Muscle layer of duodenum (tissue), 2 donors: ENCODE results near the gene CACNA1S.

ENCODE experiments used
- H3K27ac ChIP-seq: one replicate; pipeline ENCODE4 v1.7.0; 2013; ENCODE audit warnings: mild to moderate bottlenecking, low read length
- H3K27me3 ChIP-seq: one replicate; pipeline ENCODE4 v1.7.0; 2013; ENCODE audit warnings: low read depth, mild to moderate bottlenecking, control low read depth, low read length
- H3K36me3 ChIP-seq, 2 donors: one replicate each; pipeline ENCODE4 v1.7.0; 2013; ENCODE audit warnings: low read length in 2 of 2, control low read depth in 1 of 2, mild to moderate bottlenecking in 1 of 2; ENCODE audit not compliant: insufficient read depth in 2 of 2, control insufficient read depth in 1 of 2
- H3K4me1 ChIP-seq, 2 donors: one replicate each; pipeline ENCODE4 v1.7.0; 2013; ENCODE audit warnings: low read length in 2 of 2, mild to moderate bottlenecking in 2 of 2, control low read depth in 1 of 2, moderate library complexity in 1 of 2; ENCODE audit not compliant: insufficient read depth in 2 of 2, control insufficient read depth in 1 of 2
- H3K4me3 ChIP-seq, 2 donors: one replicate each; pipeline ENCODE4 v1.7.0; 2013; ENCODE audit warnings: low read length in 2 of 2, low read depth in 1 of 2, mild to moderate bottlenecking in 1 of 2
- H3K9me3 ChIP-seq, 2 donors: one replicate each; pipeline ENCODE4 v1.7.0; 2013; ENCODE audit warnings: low read length in 2 of 2, control low read depth in 1 of 2, mild to moderate bottlenecking in 1 of 2; ENCODE audit not compliant: control insufficient read depth in 1 of 2
- donor health status: healthy.

The CACNA1S gene

GRCh38 chr1:201126832-201127754 lies 14.9 kb upstream of the CACNA1S start, which contains the start of gene ASCL5:
Gene ASCL5, minus strand, starts transcription at chr1:201127184. Its CDS starts 11,812 bp downstream, at chr1:201115372.
- Histone ChIP-seq H3K4me3 (no peak within 1 kb of the TSS), H3K4me1 (peaks cover 0 to 6% of the 10 kb centered on the region in 2 donors), H3K9me3 (no peaks in the 10 kb centered on the region), H3K27ac (no peak within 1 kb of the TSS), H3K36me3 (no peaks in the 10 kb centered on the region), H3K27me3 (no peaks in the 10 kb centered on the region)

- H3K4me1 ChIP-seq = peaks cover 0 to 6% of the 10 kb centered on the region in 2 donors
- H3K27ac ChIP-seq = no peak overlapping the region
- no peaks in the 10 kb centered on the region for H3K36me3 ChIP-seq
- H3K4me3 ChIP-seq = no peak overlapping the region
- no peaks in the 10 kb centered on the region for H3K9me3 ChIP-seq
- H3K27me3 ChIP-seq = no peaks in the 10 kb centered on the region
Observed at GRCh38 chr1:201126463-201126831, 14.2 kb upstream of the CACNA1S start.

DNA sequence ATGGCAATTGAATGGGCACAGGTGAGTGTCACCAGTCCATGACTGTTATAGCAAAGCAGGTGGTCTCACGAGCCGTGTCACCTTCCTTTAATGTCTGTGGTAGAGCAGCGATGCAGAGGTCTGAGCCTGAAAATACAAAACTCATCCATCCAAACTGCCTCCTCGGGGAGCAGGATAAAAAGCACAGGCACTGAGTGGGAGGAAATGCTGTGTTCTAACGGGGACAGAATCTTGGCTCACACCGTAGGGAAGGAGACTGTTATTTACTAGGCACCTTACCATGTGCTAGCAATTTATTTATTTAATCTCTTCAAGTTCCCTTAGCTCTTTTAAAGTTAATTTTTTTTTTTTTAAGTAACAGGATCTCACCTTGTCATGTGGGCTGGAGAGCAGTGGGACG lies 13.6 kb upstream of the CACNA1S start:
- Histone ChIP-seq H3K27me3 (no peaks in the 10 kb centered on the region), H3K4me1 (peaks cover 0 to 6% of the 10 kb centered on the region in 2 donors), H3K4me3 (no peak overlapping the region), H3K27ac (no peak overlapping the region), H3K36me3 (no peaks in the 10 kb centered on the region), H3K9me3 (no peaks in the 10 kb centered on the region)

GRCh38 chr1:201125019-201125418 lies 12.8 kb upstream of the CACNA1S start:
- no peaks in the 10 kb centered on the region for H3K9me3 ChIP-seq
- no peak overlapping the region for H3K4me3 ChIP-seq
- no peak overlapping the region for H3K27ac ChIP-seq
- H3K27me3 ChIP-seq = no peaks in the 10 kb centered on the region
- peaks cover 0 to 6% of the 10 kb centered on the region in 2 donors for H3K4me1 ChIP-seq
- no peaks in the 10 kb centered on the region for H3K36me3 ChIP-seq

- no peaks in the 10 kb centered on the region for H3K9me3 ChIP-seq
- H3K27me3 ChIP-seq = no peaks in the 10 kb centered on the region
- no peak overlapping the region for H3K4me3 ChIP-seq
- no peaks in the 10 kb centered on the region for H3K36me3 ChIP-seq
- peaks cover 0 to 6% of the 10 kb centered on the region in 2 donors for H3K4me1 ChIP-seq
- H3K27ac ChIP-seq = no peak overlapping the region
Observed at GRCh38 chr1:201123866-201124265, 11.6 kb upstream of the CACNA1S start.

DNA sequence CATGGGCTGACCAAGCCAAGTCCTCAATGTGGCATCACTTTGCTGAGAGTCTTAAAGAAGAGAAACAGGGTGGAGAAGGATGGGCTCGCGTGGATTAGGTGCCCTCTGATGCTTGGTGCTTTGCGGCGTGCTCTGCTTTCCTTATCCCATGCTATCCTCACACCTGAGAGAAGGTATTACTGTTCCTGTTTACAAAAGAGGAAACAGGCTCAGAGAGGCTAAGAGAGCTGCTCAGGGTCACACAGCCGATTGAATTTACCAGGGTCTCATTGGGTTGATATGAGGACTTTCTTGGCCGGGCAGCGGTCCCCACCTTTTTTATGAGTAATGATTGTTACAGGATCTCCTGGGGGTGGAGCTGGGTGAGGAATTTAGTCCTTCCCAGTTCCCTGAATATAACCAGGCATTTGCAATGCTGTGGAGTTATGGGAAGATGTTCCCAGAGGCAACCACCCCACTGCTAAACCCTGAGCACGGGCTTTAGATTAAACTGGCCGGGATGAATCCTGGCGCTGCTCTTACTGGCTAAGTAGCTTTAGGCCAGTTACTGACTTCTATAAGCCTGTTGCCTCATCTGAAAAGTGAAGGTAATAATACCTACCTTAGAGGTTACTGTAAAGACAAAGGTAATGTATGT lies 10.2 kb upstream of the CACNA1S start:
- H3K4me1 ChIP-seq = peaks cover 0 to 6% of the 10 kb centered on the region in 2 donors

DNA sequence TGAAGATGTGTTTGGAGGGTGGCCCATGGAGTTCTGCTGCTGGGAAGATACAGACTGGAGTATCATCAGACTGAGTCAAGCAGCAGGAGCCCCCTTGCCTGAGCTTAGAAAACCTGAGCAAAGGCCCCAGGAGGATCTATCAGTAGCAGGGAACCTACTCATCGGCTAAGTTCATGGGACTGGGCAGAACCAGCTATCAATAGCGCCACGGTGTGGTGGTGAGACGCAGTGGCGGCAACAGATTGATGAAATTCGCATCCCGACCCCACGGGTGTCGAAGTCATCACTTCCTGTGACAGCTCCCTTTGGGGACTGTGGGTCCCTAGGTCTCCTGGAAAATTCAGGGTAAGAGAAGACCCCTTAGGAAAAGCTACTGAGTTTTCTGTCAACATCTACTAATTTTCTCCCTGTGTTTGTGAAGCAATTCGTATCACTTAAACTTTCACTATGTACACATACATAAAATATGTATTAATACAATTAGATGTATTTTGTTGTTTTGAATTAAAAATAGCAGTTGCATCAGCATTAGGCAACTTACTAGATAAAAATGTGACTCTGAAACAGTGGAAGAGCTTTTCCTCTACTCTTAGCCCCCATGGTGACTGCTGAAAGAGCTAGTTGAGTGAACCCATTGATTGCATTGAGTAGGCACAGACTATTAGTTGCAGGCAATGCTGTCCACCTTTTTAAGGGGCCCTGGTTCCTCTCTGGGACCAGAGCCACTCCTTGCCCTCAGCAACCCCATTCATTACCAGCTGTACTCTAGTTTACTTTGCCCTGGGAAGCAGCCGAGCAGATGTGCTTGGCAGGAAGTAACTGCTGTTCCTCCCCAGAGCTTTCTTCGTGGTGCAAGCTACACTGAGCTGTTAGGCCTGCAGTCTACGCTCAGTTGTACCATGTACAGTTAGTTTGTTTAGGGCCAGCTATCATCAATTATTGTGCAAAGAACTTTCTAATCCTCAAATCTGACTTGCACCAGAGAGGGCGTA lies 7.3 kb upstream of the CACNA1S start:
- Histone ChIP-seq H3K4me3 (no peak overlapping the region), H3K4me1 (peaks cover 0 to 6% of the 10 kb centered on the region in 2 donors), H3K27me3 (no peaks in the 10 kb centered on the region), H3K9me3 (no peaks in the 10 kb centered on the region), H3K27ac (no peak overlapping the region), H3K36me3 (no peaks in the 10 kb centered on the region)

More for the DNA sequence above, 10.2 kb upstream of the CACNA1S start:
- Histone ChIP-seq H3K36me3 (no peaks in the 10 kb centered on the region), H3K9me3 (no peaks in the 10 kb centered on the region), H3K27ac (no peak overlapping the region), H3K4me3 (no peak overlapping the region), H3K27me3 (no peaks in the 10 kb centered on the region)

DNA sequence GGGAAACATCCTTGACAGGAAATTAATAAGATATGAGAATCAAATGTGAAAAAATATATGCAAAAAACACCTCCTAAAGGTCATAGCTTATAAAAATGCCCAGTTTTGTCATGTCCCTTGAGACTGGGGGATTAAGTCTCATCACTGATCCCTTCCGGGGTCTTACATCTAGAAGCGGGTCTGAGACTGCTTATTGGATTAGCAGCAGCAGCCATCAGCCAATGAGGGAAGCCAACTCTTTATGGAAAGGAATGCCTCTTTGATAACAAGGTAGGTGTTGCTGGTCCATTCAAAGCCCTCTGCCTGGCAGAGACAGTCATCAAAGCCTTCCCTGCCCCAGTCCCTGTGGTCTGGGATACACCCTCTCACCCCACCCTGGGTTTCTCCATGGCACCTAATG lies 3.9 kb upstream of the CACNA1S start:
- no peak overlapping the region for H3K27ac ChIP-seq
- no peaks in the 10 kb centered on the region for H3K9me3 ChIP-seq
- peaks cover 0 to 15% of the 10 kb centered on the region in 2 donors for H3K4me1 ChIP-seq
- no peaks in the 10 kb centered on the region for H3K36me3 ChIP-seq
- H3K4me3 ChIP-seq = no peak overlapping the region
- no peaks in the 10 kb centered on the region for H3K27me3 ChIP-seq

DNA sequence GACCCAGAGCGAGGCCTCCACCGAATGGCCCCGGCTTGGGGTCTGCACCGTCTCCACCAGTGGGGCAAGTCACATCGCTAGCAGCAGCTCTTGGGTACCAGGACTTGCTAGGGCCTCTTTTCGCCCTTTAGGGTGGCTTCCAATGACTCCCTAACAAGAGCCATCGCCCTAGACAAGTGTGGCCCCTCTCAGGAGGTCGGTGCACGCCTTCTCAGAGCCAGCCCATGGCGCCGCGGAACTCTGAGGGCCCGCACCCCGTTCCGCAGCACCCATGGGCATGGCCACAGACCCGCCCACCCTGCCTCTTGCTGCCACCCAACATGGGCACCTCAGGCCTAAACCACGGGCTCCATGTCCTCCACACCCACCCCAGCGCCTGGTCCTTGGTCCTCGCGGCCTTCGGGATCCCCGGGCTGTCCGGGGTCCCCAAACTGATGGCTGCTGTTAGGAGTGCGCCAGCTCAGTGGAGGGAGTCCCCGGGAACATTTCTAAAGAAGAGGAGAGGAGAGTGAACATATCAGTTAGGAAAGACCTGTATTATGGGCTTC lies 3.2 kb upstream of the CACNA1S start:
- H3K9me3 ChIP-seq = no peaks in the 10 kb centered on the region
- peaks cover 0 to 15% of the 10 kb centered on the region in 2 donors for H3K4me1 ChIP-seq
- no peaks in the 10 kb centered on the region for H3K36me3 ChIP-seq
- H3K27me3 ChIP-seq = no peaks in the 10 kb centered on the region
- H3K4me3 ChIP-seq = no peak overlapping the region
- H3K27ac ChIP-seq = no peak overlapping the region

GRCh38 chr1:201114245-201115131 lies 2.3 kb upstream of the CACNA1S start:
- Histone ChIP-seq H3K4me3 (peak overlapping the region; percentile 67 to 70), H3K4me1 (peaks cover 0 to 15% of the 10 kb centered on the region in 2 donors), H3K27ac (no peak overlapping the region), H3K27me3 (no peaks in the 10 kb centered on the region), H3K36me3 (no peaks in the 10 kb centered on the region), H3K9me3 (no peaks in the 10 kb centered on the region)
